K562 (cell line): Measurements from ENCODE around the gene SPATS2L. TPM values are rescaled to one million over a fixed set of nuclear protein-coding genes. Genes with fewer than 3 reads are reported as not detected.

Source experiments
- ATF7 ChIP-seq: fragments of 450-650 bp; IDR thresholded peaks from 2 replicates; pipeline ENCODE4 v1.7.1; 2014; ENCODE audit warnings: mild to moderate bottlenecking, moderate library complexity
- DNMT1 ChIP-seq: fragments of 450-650 bp; IDR thresholded peaks from 2 replicates; pipeline ENCODE4 v1.6.1; 2016; ENCODE audit warnings: antibody characterized with exemption, mild to moderate bottlenecking
- EGR1 ChIP-seq: fragments of 450-650 bp; conservative IDR thresholded peaks from 2 replicates; pipeline ENCODE4 v1.6.1; 2017; ENCODE audit warnings: mild to moderate bottlenecking
- ELF1 ChIP-seq: fragments of 200-800 bp; sonication (Bioruptor generic); IDR thresholded peaks from 2 replicates; pipeline ENCODE4 v1.6.1; 2016; ENCODE audit warnings: missing genetic modification characterization, missing compliant biosample characterization
- GABPA ChIP-seq: fragments of 200-800 bp; sonication (Bioruptor generic); conservative IDR thresholded peaks from 2 replicates; pipeline ENCODE4 v1.6.1; 2016; ENCODE audit warnings: low read depth, missing genetic modification characterization, missing compliant biosample characterization
- GTF2A2 ChIP-seq: IDR thresholded peaks from 2 replicates; pipeline ENCODE4 v1.6.1; 2016; ENCODE audit warnings: mild to moderate bottlenecking, missing genetic modification characterization, missing compliant biosample characterization
- HNRNPLL ChIP-seq: fragments of 200-400 bp; formaldehyde crosslinking; IDR thresholded peaks from 2 replicates; pipeline ENCODE4 v1.6.1; 2017; ENCODE audit warnings: low read length, low read depth, mild to moderate bottlenecking; ENCODE audit not compliant: poor library complexity, severe bottlenecking
- KAT7 ChIP-seq: sonication (generic); formaldehyde crosslinking; IDR thresholded peaks from 2 replicates; pipeline ENCODE4 v1.8.0; 2022; ENCODE audit warnings: missing genetic modification reagents, mild to moderate bottlenecking, borderline replicate concordance
- L3MBTL2 ChIP-seq: fragments of 450-650 bp; IDR thresholded peaks from 2 replicates; pipeline ENCODE4 v1.6.1; 2016; ENCODE audit warnings: mild to moderate bottlenecking, moderate library complexity
- NR2C2 ChIP-seq, 2 experiments: fragments of 200-800 bp in 1 of 2; sonication (Bioruptor generic) in 1 of 2; sonication (generic) in 1 of 2; formaldehyde crosslinking in 1 of 2; IDR thresholded peaks; 2 replicates each; pipeline versions ENCODE4 v1.6.1 to v1.8.0; 2016 to 2022; ENCODE audit warnings: mild to moderate bottlenecking in 1 of 2, missing compliant biosample characterization in 1 of 2, missing genetic modification characterization in 1 of 2, missing genetic modification reagents in 1 of 2
- NRF1 ChIP-seq, 2 experiments: fragments of 450-650 bp; IDR thresholded peaks in 1 of 2; conservative IDR thresholded peaks in 1 of 2; 2 replicates each; pipeline ENCODE4 v1.6.1; 2014; ENCODE audit warnings: mild to moderate bottlenecking in 2 of 2
- PHF8 ChIP-seq: fragments of 200-600 bp; sonication (generic); IDR thresholded peaks from 2 replicates; pipeline ENCODE4 v1.6.1; 2012; ENCODE audit warnings: mixed run types, mild to moderate bottlenecking, inconsistent platforms, low read length, moderate library complexity, borderline replicate concordance
- POLR2G ChIP-seq: fragments of 200-400 bp; formaldehyde crosslinking; IDR thresholded peaks from 2 replicates; pipeline ENCODE4 v1.6.1; 2017; ENCODE audit warnings: low read depth, mild to moderate bottlenecking, antibody characterized with exemption, low read length, moderate library complexity
- PRPF4 ChIP-seq: fragments of 200-400 bp; formaldehyde crosslinking; IDR thresholded peaks from one replicate; pipeline ENCODE4 v1.6.1; 2017; ENCODE audit warnings: low read length, low read depth, mild to moderate bottlenecking; ENCODE audit not compliant: insufficient read depth, poor library complexity, severe bottlenecking
- RB1 ChIP-seq: fragments of 450-650 bp; IDR thresholded peaks from 2 replicates; pipeline ENCODE4 v1.6.1; 2017; ENCODE audit warnings: low read depth, mild to moderate bottlenecking
- RBFOX2 ChIP-seq: fragments of 200-400 bp; formaldehyde crosslinking; IDR thresholded peaks from 2 replicates; pipeline ENCODE4 v1.6.1; 2017; ENCODE audit warnings: low read depth, mild to moderate bottlenecking, low read length, moderate library complexity
- RBM34 ChIP-seq: fragments of 200-400 bp; formaldehyde crosslinking; IDR thresholded peaks from 2 replicates; pipeline ENCODE4 v1.6.1; 2018; ENCODE audit warnings: low read length, borderline replicate concordance; ENCODE audit not compliant: insufficient read depth
- SMAD4 ChIP-seq: fragments of 250-450 bp; sonication (Bioruptor Pico); conservative IDR thresholded peaks from 2 replicates; pipeline ENCODE4 v1.8.0; 2021; ENCODE audit warnings: inconsistent platforms, mild to moderate bottlenecking, moderate library complexity
- YY1 ChIP-seq, 3 experiments: IDR thresholded peaks; 2 replicates each; pipeline ENCODE4 v1.6.1; 2011; ENCODE audit warnings: low read length in 2 of 3, mild to moderate bottlenecking in 2 of 3, moderate library complexity in 2 of 3, borderline replicate concordance in 1 of 3, control low read depth in 1 of 3, low read depth in 1 of 3; ENCODE audit not compliant: insufficient read depth in 3 of 3, insufficient replicate concordance in 2 of 3, control insufficient read depth in 1 of 3, insufficient read length in 1 of 3; ENCODE audit errors: extremely low read depth in 1 of 3
- ZBTB7A ChIP-seq: IDR thresholded peaks from 2 replicates; pipeline ENCODE4 v1.6.1; 2011; ENCODE audit warnings: low read depth, mild to moderate bottlenecking, low read length, moderate library complexity, borderline replicate concordance; ENCODE audit not compliant: control insufficient read depth
- ZNF316 ChIP-seq: fragments of 450-650 bp; IDR thresholded peaks from 2 replicates; pipeline ENCODE4 v1.6.1; 2016
- ZNF780A ChIP-seq: fragments of 250-450 bp; sonication (Bioruptor Pico); IDR thresholded peaks from 2 replicates; pipeline ENCODE4 v1.5.0; 2021; ENCODE audit warnings: mild to moderate bottlenecking
- polyA plus RNA-seq, 8 experiments: library from polyadenylated mRNA; depleted of rRNA in 4 of 8; stranded (reverse) in 5 of 8; unstranded in 3 of 8; fragments of >200 nt; fragmentation: Nextera tagmentation in 2 of 8; fragmentation: Illumina TruSeq in 1 of 8; extraction: Ambion mirVana in 2 of 8; extraction: Trizol in 1 of 8; gene quantifications; 2 replicates each; pipeline versions ENCODE4 v1.2.1 to v1.2.3, GENCODE V29; 2011 to 2014; ENCODE audit warnings: inconsistent platforms in 1 of 8, missing spikeins in 1 of 8
- total RNA-seq, 7 experiments: library from RNA; depleted of rRNA in 6 of 7; stranded (reverse); fragments of >200 nt in 6 of 7; fragmentation: Illumina TruSeq in 2 of 7; extraction: Trizol in 2 of 7; gene quantifications; 2 replicates each; pipeline versions ENCODE4 v1.2.1 to v1.2.3, GENCODE V29; 2011 to 2021; ENCODE audit warnings: low replicate concordance in 1 of 7
- TF ChIP-seq, protein P1 (sequence below): fragments of 200-800 bp; sonication (Bioruptor generic); IDR thresholded peaks from 2 replicates; pipeline ENCODE4 v1.6.1; 2017; ENCODE audit warnings: missing genetic modification characterization, missing compliant biosample characterization
- TF ChIP-seq, protein P2 (sequence below): fragments of 450-650 bp; IDR thresholded peaks from 2 replicates; pipeline ENCODE4 v1.6.1; 2016; ENCODE audit warnings: missing biosample characterization, missing genetic modification characterization

Gene SPATS2L
- total and polyA plus RNA-seq, 9 of the 15 experiments (the other 6 are each of a cell fraction or from before 2014, with no cell fraction given) = 11.3 to 41.5 (median 24.9) TPM

DNA sequence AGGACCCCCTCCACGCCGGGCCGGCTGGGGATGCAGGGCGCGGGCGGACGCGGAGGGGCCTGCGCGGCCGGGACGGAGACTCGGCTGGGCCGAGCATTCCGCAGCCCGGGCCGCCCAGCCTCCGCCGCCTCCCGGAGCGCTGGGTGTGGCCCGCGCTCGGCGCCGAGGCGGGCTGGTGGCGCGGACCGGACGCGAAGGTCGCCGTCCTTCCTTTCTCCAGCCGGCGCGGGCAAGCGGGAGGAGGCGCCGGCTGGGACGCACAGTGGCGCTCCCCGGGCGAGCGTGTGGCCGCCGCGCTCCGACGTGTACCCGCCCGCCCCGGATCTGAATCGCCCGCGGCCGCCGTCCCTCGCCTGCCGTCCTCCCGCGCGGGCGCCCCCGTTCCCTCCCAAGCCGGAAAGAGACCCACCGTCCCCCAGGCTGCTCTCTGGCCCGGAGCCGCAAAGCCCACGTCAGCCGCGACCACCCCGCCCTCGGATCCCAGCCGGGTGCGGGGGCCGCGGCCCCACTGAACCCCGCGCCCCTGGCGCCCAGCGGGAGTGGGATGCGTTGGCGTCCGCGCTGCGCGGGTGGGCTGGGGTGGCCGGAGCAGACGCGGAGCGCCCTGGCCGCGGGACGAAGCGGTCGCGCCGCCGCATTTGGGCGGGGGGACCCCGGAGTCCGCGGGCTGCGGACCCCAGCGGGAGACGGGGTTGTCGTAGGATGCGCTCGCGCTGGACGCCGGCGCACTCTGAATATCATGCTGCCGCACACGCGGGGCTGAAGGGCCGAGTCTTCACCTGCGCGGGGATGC, 634 bp downstream of the SPATS2L start (continued):
- TF ChIP-seq YY1 (IDR thresholded peaks at IDR 0.05; ENCODE audit: borderline replicate concordance in 1 of 3, control insufficient read depth in 1 of 3, extremely low read depth in 1 of 3, insufficient read depth in 3 of 3, insufficient read length in 1 of 3, insufficient replicate concordance in 2 of 3, low read depth in 1 of 3, low read length in 2 of 3) (peak in 1 of 3 experiments; percentile 22), DNMT1 (no peak), EGR1 (peak; percentile 61), GABPA (tag) (peak; percentile 48; the same call in 1 of the 2 replicates), POLR2G (peak; percentile 71), ZNF780A (CRISPR knock-in tag) (no peak), GTF2A2 (tag) (no peak), ELF1 (tag) (peak; percentile 48; the same call in 1 of the 2 replicates), PRPF4 (no peak), RBM34 (0 out of 2 replicates have a peak, but pooled peaks have one; percentile 29), ATF7 (0 out of 2 replicates have a peak, but pooled peaks have one; percentile 13), SMAD4 (CRISPR knock-in tag) (0 out of 2 replicates have a peak, but pooled peaks have one; percentile 34), HNRNPLL (peak; percentile 80), ZNF316 (no peak), NRF1 (conservative IDR thresholded peaks at IDR 0.05 in 1 of 2, IDR thresholded peaks at IDR 0.05 in 1 of 2) (peak; percentile 55 to 63; a peak in 3 of 4 replicates), PHF8 (peak; percentile 35; the same call in 1 of the 2 replicates), RB1 (peak; percentile 9; the same call in 1 of the 2 replicates), NR2C2 (CRISPR knock-in tag; IDR thresholded peaks at IDR 0.05) (no peak), NR2C2 (tag; IDR thresholded peaks at IDR 0.05) (peak; percentile 54; the same call in 1 of the 2 replicates), L3MBTL2 (0 out of 2 replicates have a peak, but pooled peaks have one; percentile 11), RBFOX2 (peak; percentile 65), ZBTB7A (peak; percentile 46; the same call in 1 of the 2 replicates), KAT7 (CRISPR knock-in tag) (0 out of 2 replicates have a peak, but pooled peaks have one; percentile 66)
- TF ChIP-seq, protein P1, sequence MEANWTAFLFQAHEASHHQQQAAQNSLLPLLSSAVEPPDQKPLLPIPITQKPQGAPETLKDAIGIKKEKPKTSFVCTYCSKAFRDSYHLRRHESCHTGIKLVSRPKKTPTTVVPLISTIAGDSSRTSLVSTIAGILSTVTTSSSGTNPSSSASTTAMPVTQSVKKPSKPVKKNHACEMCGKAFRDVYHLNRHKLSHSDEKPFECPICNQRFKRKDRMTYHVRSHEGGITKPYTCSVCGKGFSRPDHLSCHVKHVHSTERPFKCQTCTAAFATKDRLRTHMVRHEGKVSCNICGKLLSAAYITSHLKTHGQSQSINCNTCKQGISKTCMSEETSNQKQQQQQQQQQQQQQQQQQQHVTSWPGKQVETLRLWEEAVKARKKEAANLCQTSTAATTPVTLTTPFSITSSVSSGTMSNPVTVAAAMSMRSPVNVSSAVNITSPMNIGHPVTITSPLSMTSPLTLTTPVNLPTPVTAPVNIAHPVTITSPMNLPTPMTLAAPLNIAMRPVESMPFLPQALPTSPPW (CRISPR knock-in tag) = peak; percentile 4; the same call in 1 of the 2 replicates
- TF ChIP-seq, protein P2, sequence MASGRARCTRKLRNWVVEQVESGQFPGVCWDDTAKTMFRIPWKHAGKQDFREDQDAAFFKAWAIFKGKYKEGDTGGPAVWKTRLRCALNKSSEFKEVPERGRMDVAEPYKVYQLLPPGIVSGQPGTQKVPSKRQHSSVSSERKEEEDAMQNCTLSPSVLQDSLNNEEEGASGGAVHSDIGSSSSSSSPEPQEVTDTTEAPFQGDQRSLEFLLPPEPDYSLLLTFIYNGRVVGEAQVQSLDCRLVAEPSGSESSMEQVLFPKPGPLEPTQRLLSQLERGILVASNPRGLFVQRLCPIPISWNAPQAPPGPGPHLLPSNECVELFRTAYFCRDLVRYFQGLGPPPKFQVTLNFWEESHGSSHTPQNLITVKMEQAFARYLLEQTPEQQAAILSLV (tag) = no peak
